Measurements from ENCODE around the gene ZNF664. TPM values are rescaled to one million over a fixed set of nuclear protein-coding genes. Genes with fewer than 3 reads are reported as not detected.

The ZNF664 gene
- total and polyA plus RNA-seq, 10 of the 15 experiments (the other 5 are each of a cell fraction or from before 2014, with no cell fraction given), result 1.8 to 65.6 (median 30.8) TPM

- Histone ChIP-seq H3K27ac (ENCODE audit: control insufficient read depth, insufficient read depth) (no peak overlapping the region), H3K4me1 (ENCODE audit: control insufficient read depth, insufficient read depth, low read length) (peaks cover 13% of the 10 kb centered on the region), H3K4me2 (ENCODE audit: control insufficient read depth, insufficient read depth) (peak overlapping the region; percentile 49), H3K9ac (ENCODE audit: control insufficient read depth, insufficient read depth, low read length) (no peak overlapping the region), H3K27me3 (replicated peaks in 1 of 2; ENCODE audit: control insufficient read depth in 2 of 2, insufficient read depth in 2 of 2, low read length in 1 of 2) (no peaks in the 10 kb centered on the region), H3K9me3 (replicated peaks; ENCODE audit: control insufficient read depth, insufficient read depth, low read length) (no peaks in the 10 kb centered on the region), H3K79me2 (ENCODE audit: control insufficient read depth, insufficient read depth, low read length) (peaks cover 5% of the 10 kb centered on the region), H3K36me3 (ENCODE audit: control insufficient read depth in 2 of 2, insufficient read depth in 2 of 2, low read length in 1 of 2) (peaks cover 3 to 20% of the 10 kb centered on the region in 2 experiments; a peak in 2 of 4 replicates), H4K20me1 (ENCODE audit: control insufficient read depth, insufficient read depth) (no peaks in the 10 kb centered on the region; the same call in 1 of the 2 replicates), H2AFZ (ENCODE audit: control insufficient read depth, low read depth, low read length) (no peak overlapping the region), H3K4me3 (no peak overlapping the region)
- ATAC-seq, result peak; percentile 72
- RAD21 ChIA-PET (ENCODE audit: unreplicated experiment), result interaction anchor here (0.9 to 1.0 kb wide), 3 partner anchors 9 to 180 kb away, joined by 3 to 4 read pairs (median 3); no protein-coding TSS in a partner anchor
- no TSS peak for BruUV-seq (replicated peaks)
- no peak for DNase-seq (ENCODE audit: low read depth, low spot score)
- in situ Hi-C loops (cut with MboI), result no loop called here
- intact Hi-C loops (cut with micrococcal nuclease; ENCODE audit: unreplicated experiment), result loop anchor here (1.0 to 10.0 kb wide), 3 partner anchors 80 to 350 kb away; partner anchors contain the start of genes EIF2B1 and GTF2H3
- SMC1A ChIA-PET (ENCODE audit: uncharacterized antibody, unreplicated experiment), result interaction anchor here (1.0 to 7.0 kb wide), 3 partner anchors 11 to 80 kb away, joined by 3 to 43 read pairs (median 11); no protein-coding TSS in a partner anchor
- WGBS (ENCODE audit: insufficient coverage, insufficient replicate concordance, low lambda C conversion rate, missing lambda C conversion rate), result 52% methylated on average over 4 of the region's 4 CpGs
- CTCF ChIA-PET, result interaction anchor here (0.9 to 7.7 kb wide), 13 partner anchors 9 to 383 kb away, joined by 3 to 101 read pairs (median 4); partner anchors contain the start of gene DDX55
- TF ChIP-seq MYC (IDR thresholded peaks at IDR 0.05; ENCODE audit: insufficient read depth, insufficient read length, insufficient replicate concordance, low read length, severe bottlenecking) (no peak), ZBTB11 (CRISPR knock-in tag; IDR thresholded peaks at IDR 0.05) (no peak), STAT3 (IDR thresholded peaks at IDR 0.05; ENCODE audit: low read depth, low read length) (no peak), ZZZ3 (IDR thresholded peaks at IDR 0.05; ENCODE audit: control insufficient read depth, insufficient read length, low read depth) (no peak), POLR2AphosphoS2 (IDR thresholded peaks at IDR 0.05; ENCODE audit: low read depth, low read length) (no peak), BACH1 (IDR thresholded peaks at IDR 0.05; ENCODE audit: borderline replicate concordance) (no peak), STAT1 (conservative IDR thresholded peaks at IDR 0.05) (no peak), ZBTB4 (CRISPR knock-in tag; IDR thresholded peaks at IDR 0.05) (no peak), USF2 (IDR thresholded peaks at IDR 0.05; ENCODE audit: borderline replicate concordance, low read depth, low read length) (no peak), CBFB (IDR thresholded peaks at IDR 0.05; ENCODE audit: low read depth) (no peak), SREBF1 (IDR thresholded peaks at IDR 0.05; ENCODE audit: low read length) (no peak), PML (IDR thresholded peaks at IDR 0.05; ENCODE audit: low read length) (no peak), EP300 (IDR thresholded peaks at IDR 0.05; ENCODE audit: borderline replicate concordance in 1 of 2, control insufficient read depth in 1 of 2, low read depth in 2 of 2, low read length in 2 of 2) (no peak), NR2C2 (IDR thresholded peaks at IDR 0.05; ENCODE audit: borderline replicate concordance, control insufficient read depth, insufficient read length, low read depth) (no peak)
- no peak for FAIRE-seq
- POLR2A ChIA-PET, result interaction anchor here (0.6 kb wide), 1 partner anchor 991 kb away, joined by 4 read pairs; no protein-coding TSS in a partner anchor
Measured at GRCh38 chr12:123984903-123985302, 11.9 kb downstream of the ZNF664 start.

Data from GM12878 (cell line).